Caco-2 (cell line): ENCODE results near the gene GPAM. TPM values are rescaled to one million over a fixed set of nuclear protein-coding genes. Genes with fewer than 3 reads are reported as not detected.

ENCODE experiments used
- BruUV-seq: library from RNA; stranded (reverse); fragments of 400-500 nt; replicated peaks from 2 replicates; lab custom pipeline; 2021; lab: Mats Ljungman, UMichigan
- CTCF ChIA-PET: fragments of 300-600 bp; sonication (Branson Sonifier 250); formaldehyde crosslinking; loops from one replicate; lab custom pipeline; 2022; ENCODE audit warnings: antibody characterized with exemption; lab: Charles Lee
- POLR2A ChIA-PET: fragments of 300-600 bp; sonication (Branson Sonifier 250); formaldehyde crosslinking; loops from one replicate; lab custom pipeline; 2022; ENCODE audit warnings: antibody characterized with exemption; lab: Charles Lee
- DNase-seq, 2 experiments: peaks; one replicate each; pipeline versions ENCODE4 v3.0.0 to v3.0.0-alpha.2; 2020 to 2022
- H3K27me3 ChIP-seq: replicated peaks from 2 replicates; pipeline ENCODE4 v1.6.0; 2011; ENCODE audit warnings: low read length; ENCODE audit not compliant: control insufficient read depth, insufficient read depth
- H3K36me3 ChIP-seq: 2 replicates; pipeline ENCODE4 v1.5.1; 2011; ENCODE audit warnings: low read length; ENCODE audit not compliant: control insufficient read depth, insufficient read depth
- H3K4me1 ChIP-seq: fragments of 250-450 bp; sonication (Bioruptor Pico); 2 replicates; pipeline ENCODE4 v1.5.1; 2020; ENCODE audit warnings: mild to moderate bottlenecking
- H3K4me3 ChIP-seq: 2 replicates; pipeline ENCODE4 v1.5.1; 2011; ENCODE audit warnings: low read depth, mild to moderate bottlenecking, control low read depth, low read length
- H3K9me3 ChIP-seq: fragments of 250-450 bp; sonication (Bioruptor Pico); 2 replicates; pipeline ENCODE4 v1.5.1; 2020; ENCODE audit warnings: mild to moderate bottlenecking, moderate library complexity
- H3K27ac Mint-ChIP-seq: one replicate; pipeline ENCODE4 v1.8.0; 2022; ENCODE audit warnings: mixed read lengths; ENCODE audit not compliant: unreplicated experiment
- H3K27me3 Mint-ChIP-seq: one replicate; pipeline ENCODE4 v1.8.0; 2022; ENCODE audit warnings: mixed read lengths; ENCODE audit not compliant: insufficient read depth, unreplicated experiment
- H3K36me3 Mint-ChIP-seq: one replicate; pipeline ENCODE4 v1.8.0; 2022; ENCODE audit warnings: mild to moderate bottlenecking, mixed read lengths; ENCODE audit not compliant: insufficient read depth, unreplicated experiment
- H3K4me1 Mint-ChIP-seq: one replicate; pipeline ENCODE4 v1.8.0; 2022; ENCODE audit warnings: low read depth, mixed read lengths; ENCODE audit not compliant: unreplicated experiment
- H3K4me3 Mint-ChIP-seq: one replicate; pipeline ENCODE4 v1.8.0; 2022; ENCODE audit warnings: mild to moderate bottlenecking, moderate library complexity, mixed read lengths; ENCODE audit not compliant: unreplicated experiment
- H3K9me3 Mint-ChIP-seq: one replicate; pipeline ENCODE4 v1.8.0; 2022; ENCODE audit warnings: mixed read lengths; ENCODE audit not compliant: unreplicated experiment
- CTCF ChIP-seq, 2 experiments: fragments of 200-600 bp in 1 of 2; IDR thresholded peaks; 1 replicate in 1 of 2; 2 replicates in 1 of 2; pipeline versions ENCODE4 v1.5.1 to v1.8.0; 2011 to 2022; ENCODE audit warnings: antibody characterized with exemption in 1 of 2, control low read depth in 1 of 2, inconsistent platforms in 1 of 2, low read depth in 1 of 2, low read length in 1 of 2, mild to moderate bottlenecking in 1 of 2, moderate library complexity in 1 of 2; ENCODE audit not compliant: insufficient read depth in 1 of 2, severe bottlenecking in 1 of 2, unreplicated experiment in 1 of 2
- intact Hi-C: fragments of 100-400 bp; cut with micrococcal nuclease; formaldehyde crosslinking; loops from one replicate; pipeline ENCODE4 v1.10.0; 2022; ENCODE audit not compliant: unreplicated experiment
- total RNA-seq: library from RNA; stranded (reverse); gene quantifications from 2 replicates; pipeline ENCODE4 v1.2.3, GENCODE V29; 2022

The GPAM gene
- total RNA-seq, 1 experiment from 2014 or later, result 44.4 TPM

- no peaks in the 10 kb centered on the region for H3K27me3 ChIP-seq
- H3K4me3 ChIP-seq, result no peak overlapping the region
- no peaks in the 10 kb centered on the region for H3K9me3 ChIP-seq
- BruUV-seq, result no TSS peak
- H3K4me3 Mint-ChIP-seq, result peak overlapping the region; percentile 27
- H3K27me3 Mint-ChIP-seq, result no peaks in the 10 kb centered on the region
- peaks cover 3% of the 10 kb centered on the region for H3K9me3 Mint-ChIP-seq
- intact Hi-C loops, result loop anchor here (5.0 kb wide), 1 partner anchor 76 kb away; no protein-coding TSS in a partner anchor
- POLR2A ChIA-PET, result no interaction called here
- H3K36me3 ChIP-seq, result no peaks in the 10 kb centered on the region
- H3K36me3 Mint-ChIP-seq, result peaks cover 6% of the 10 kb centered on the region
- H3K4me1 Mint-ChIP-seq, result peaks cover 18% of the 10 kb centered on the region
- TF ChIP-seq CTCF (IDR thresholded peaks at IDR 0.05; ENCODE audit: insufficient read depth in 1 of 2, low read depth in 1 of 2, low read length in 1 of 2, severe bottlenecking in 1 of 2, unreplicated experiment in 1 of 2), result no peak
- peaks cover 10% of the 10 kb centered on the region for H3K4me1 ChIP-seq
- DNase-seq, result no peak
- CTCF ChIA-PET, result interaction anchor here (1.0 kb wide), 1 partner anchor 151 kb away, joined by 3 read pairs; no protein-coding TSS in a partner anchor
- H3K27ac Mint-ChIP-seq, result peak overlapping the region; percentile 40
Observed at GRCh38 chr10:112231602-112232400, 48.2 kb upstream of the GPAM start.

- no peak overlapping the region for H3K4me3 ChIP-seq
- Mint-ChIP-seq H3K27ac (no peak overlapping the region), H3K4me1 (peaks cover 18% of the 10 kb centered on the region), H3K4me3 (no peak overlapping the region), H3K27me3 (no peaks in the 10 kb centered on the region), H3K9me3 (peaks cover 16% of the 10 kb centered on the region), H3K36me3 (peaks cover 6% of the 10 kb centered on the region)
- H3K9me3 ChIP-seq, result no peaks in the 10 kb centered on the region
- H3K4me1 ChIP-seq, result peaks cover 10% of the 10 kb centered on the region
- ChIA-PET CTCF (no interaction called here), POLR2A (no interaction called here)
- no peaks in the 10 kb centered on the region for H3K36me3 ChIP-seq
- no TSS peak for BruUV-seq
- H3K27me3 ChIP-seq, result no peaks in the 10 kb centered on the region
- DNase-seq, result no peak
- no peak for TF ChIP-seq CTCF (IDR thresholded peaks at IDR 0.05; ENCODE audit: insufficient read depth in 1 of 2, low read depth in 1 of 2, low read length in 1 of 2, severe bottlenecking in 1 of 2, unreplicated experiment in 1 of 2)
- intact Hi-C loops, result loop anchor here (5.0 kb wide), 1 partner anchor 77 kb away; no protein-coding TSS in a partner anchor
Observed at GRCh38 chr10:112230325-112230988, 46.9 kb upstream of the GPAM start.

GRCh38 chr10:112229901-112230300 is 46.3 kb upstream of the GPAM start:
- Mint-ChIP-seq H3K4me1 (peaks cover 18% of the 10 kb centered on the region), H3K27ac (no peak overlapping the region), H3K9me3 (peaks cover 16% of the 10 kb centered on the region), H3K27me3 (no peaks in the 10 kb centered on the region), H3K36me3 (peaks cover 6% of the 10 kb centered on the region), H3K4me3 (no peak overlapping the region)
- ChIA-PET POLR2A (no interaction called here), CTCF (no interaction called here)
- no peaks in the 10 kb centered on the region for H3K27me3 ChIP-seq
- H3K9me3 ChIP-seq, result no peaks in the 10 kb centered on the region
- H3K4me3 ChIP-seq, result no peak overlapping the region
- no TSS peak for BruUV-seq
- no peak for TF ChIP-seq CTCF (IDR thresholded peaks at IDR 0.05; ENCODE audit: insufficient read depth in 1 of 2, low read depth in 1 of 2, low read length in 1 of 2, severe bottlenecking in 1 of 2, unreplicated experiment in 1 of 2)
- peaks cover 10% of the 10 kb centered on the region for H3K4me1 ChIP-seq
- intact Hi-C loops, result loop anchor here (5.0 kb wide), 1 partner anchor 77 kb away; no protein-coding TSS in a partner anchor
- no peak for DNase-seq
- H3K36me3 ChIP-seq, result no peaks in the 10 kb centered on the region
